Activated CD8-positive, alpha-beta T cell treated with anti-CD3 and anti-CD28 coated beads for 36 hours (primary cell): ENCODE results near the gene ADGRB3. TPM values are rescaled to one million over a fixed set of nuclear protein-coding genes. Genes with fewer than 3 reads are reported as not detected.

Experiments
- ATAC-seq: fragments of 200-7000 bp; cut with Tn5 transposase; one replicate; pipeline ENCODE4 v1.10.0; 2021; ENCODE audit warnings: mild to moderate bottlenecking, moderate library complexity
- CTCF ChIA-PET: fragments of 350-600 bp; sonication (Branson Sonifier 250); formaldehyde crosslinking; loops from one replicate; lab custom pipeline; 2021; ENCODE audit warnings: antibody characterized with exemption; lab: Charles Lee
- POLR2A ChIA-PET: fragments of 350-600 bp; sonication (Branson Sonifier 250); formaldehyde crosslinking; loops from one replicate; lab custom pipeline; 2021; ENCODE audit warnings: antibody characterized with exemption; lab: Charles Lee
- DNase-seq: peaks from one replicate; pipeline ENCODE4 v3.0.0-alpha.2; 2020
- H3K27ac Mint-ChIP-seq: one replicate; pipeline ENCODE4 v1.8.0; 2021; ENCODE audit warnings: mild to moderate bottlenecking, mixed read lengths
- H3K27me3 Mint-ChIP-seq: one replicate; pipeline ENCODE4 v1.8.0; 2021; ENCODE audit warnings: mixed read lengths
- H3K36me3 Mint-ChIP-seq: one replicate; pipeline ENCODE4 v1.8.0; 2021; ENCODE audit warnings: low read depth, mixed read lengths
- H3K4me1 Mint-ChIP-seq: one replicate; pipeline ENCODE4 v1.8.0; 2021; ENCODE audit warnings: low read depth, mixed read lengths
- H3K4me3 Mint-ChIP-seq: one replicate; pipeline ENCODE4 v1.8.0; 2021; ENCODE audit warnings: mild to moderate bottlenecking, moderate library complexity, mixed read lengths
- H3K9me3 Mint-ChIP-seq: one replicate; pipeline ENCODE4 v1.8.0; 2021; ENCODE audit warnings: mixed read lengths
- CTCF ChIP-seq: fragments of 200-600 bp; IDR thresholded peaks from one replicate; pipeline ENCODE4 v1.8.0; 2022; ENCODE audit warnings: antibody characterized with exemption, mild to moderate bottlenecking
- intact Hi-C: fragments of 100-400 bp; cut with micrococcal nuclease; formaldehyde crosslinking; loops from one replicate; pipeline ENCODE4 v1.10.0; 2022
- total RNA-seq, 2 experiments: library from RNA; stranded (reverse); gene quantifications; one replicate each; pipeline ENCODE4 v1.2.3, GENCODE V29; 2021

The ADGRB3 gene
- total RNA-seq, 2 experiments from 2014 or later, result not detected

- ATAC-seq (no peak), DNase-seq (no peak)
- Mint-ChIP-seq H3K4me1 (no peaks in the 10 kb centered on the region), H3K4me3 (no peak overlapping the region), H3K27ac (no peak overlapping the region), H3K9me3 (no peaks in the 10 kb centered on the region), H3K36me3 (no peaks in the 10 kb centered on the region), H3K27me3 (no peaks in the 10 kb centered on the region)
- TF ChIP-seq CTCF, result no peak
- ChIA-PET POLR2A (no interaction called here), CTCF (interaction anchor here (0.8 to 1.1 kb wide), 2 partner anchors 9 to 71 kb away, joined by 3 read pairs; no protein-coding TSS in a partner anchor)
- intact Hi-C loops, result no loop called here
Observed at GRCh38 chr6:68951270-68951669, 316.2 kb downstream of the ADGRB3 start.

- ChIA-PET POLR2A (no interaction called here), CTCF (no interaction called here)
- Mint-ChIP-seq H3K27ac (no peak overlapping the region), H3K4me3 (no peak overlapping the region), H3K27me3 (no peaks in the 10 kb centered on the region), H3K9me3 (no peaks in the 10 kb centered on the region), H3K4me1 (no peaks in the 10 kb centered on the region), H3K36me3 (no peaks in the 10 kb centered on the region)
- ATAC-seq (no peak), DNase-seq (no peak)
- TF ChIP-seq CTCF, result no peak
- intact Hi-C loops, result no loop called here
Observed at GRCh38 chr6:68958327-68958726, 323.2 kb downstream of the ADGRB3 start.

DNA sequence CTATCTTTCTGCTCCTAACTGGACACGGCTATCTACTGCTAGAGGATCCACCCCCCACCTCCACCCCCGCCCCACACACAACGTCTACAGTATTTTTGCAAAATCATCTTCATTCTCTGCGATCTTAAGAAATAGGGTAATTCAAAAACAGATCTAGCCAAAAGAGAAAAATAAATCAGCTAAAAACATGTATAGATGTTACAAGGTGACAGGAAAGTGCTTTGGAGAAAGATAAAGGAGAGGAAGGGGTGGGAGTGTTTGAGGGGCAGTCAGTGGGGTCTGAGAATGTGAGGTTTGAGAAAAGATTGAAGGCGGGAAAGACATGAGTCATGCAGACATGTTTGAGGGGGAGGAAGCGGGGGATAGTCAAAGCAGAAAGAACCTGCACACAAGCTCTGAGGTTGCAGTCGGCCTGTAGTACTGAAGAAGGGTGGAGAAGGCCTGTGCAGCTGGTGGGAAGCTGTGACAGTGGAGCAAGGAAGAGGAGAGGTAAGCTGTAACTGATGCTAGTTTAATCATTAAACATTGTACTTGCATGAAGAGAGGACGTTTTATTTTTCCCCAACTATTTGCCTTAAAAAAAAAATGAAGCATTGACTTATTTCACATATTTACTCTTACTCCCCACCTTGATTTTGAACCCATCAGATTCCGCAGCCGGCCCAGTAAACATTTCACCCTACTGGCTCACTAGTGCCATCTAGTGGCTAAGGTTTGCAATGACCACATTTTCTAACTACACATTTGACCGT lies 332.6 kb downstream of the ADGRB3 start:
- Mint-ChIP-seq H3K27ac (no peak overlapping the region), H3K27me3 (no peaks in the 10 kb centered on the region), H3K4me3 (no peak overlapping the region), H3K4me1 (peaks cover 4% of the 10 kb centered on the region), H3K36me3 (no peaks in the 10 kb centered on the region), H3K9me3 (no peaks in the 10 kb centered on the region)
- peak; percentile 65 for DNase-seq
- peak; percentile 75 for ATAC-seq
- intact Hi-C loops, result loop anchor here (5.0 kb wide), 1 partner anchor 330 kb away; the partner anchor contains the start of gene ADGRB3
- TF ChIP-seq CTCF, result peak; percentile 89
- POLR2A ChIA-PET, result no interaction called here
- CTCF ChIA-PET, result interaction anchor here (0.7 to 1.8 kb wide), 8 partner anchors 8 to 333 kb away, joined by 3 to 5 read pairs (median 3); partner anchors contain the start of gene ADGRB3

- intact Hi-C loops, result loop anchor here (5.0 kb wide), 1 partner anchor 331 kb away; the partner anchor contains the start of gene ADGRB3
- ChIA-PET CTCF (interaction anchor here (1.1 to 1.5 kb wide), 3 partner anchors 13 to 329 kb away, joined by 3 read pairs; no protein-coding TSS in a partner anchor), POLR2A (no interaction called here)
- H3K36me3 Mint-ChIP-seq, result no peaks in the 10 kb centered on the region
- peak; percentile 49 for TF ChIP-seq CTCF
- H3K4me3 Mint-ChIP-seq, result no peak overlapping the region
- H3K27me3 Mint-ChIP-seq, result no peaks in the 10 kb centered on the region
- no peaks in the 10 kb centered on the region for H3K9me3 Mint-ChIP-seq
- H3K27ac Mint-ChIP-seq, result no peak overlapping the region
- no peak for DNase-seq
- peaks cover 4% of the 10 kb centered on the region for H3K4me1 Mint-ChIP-seq
- ATAC-seq, result no peak
Observed at GRCh38 chr6:68968301-68968649, 333.2 kb downstream of the ADGRB3 start.

- H3K27me3 Mint-ChIP-seq, result no peaks in the 10 kb centered on the region
- H3K9me3 Mint-ChIP-seq, result no peaks in the 10 kb centered on the region
- H3K36me3 Mint-ChIP-seq, result no peaks in the 10 kb centered on the region
- ChIA-PET POLR2A (no interaction called here), CTCF (no interaction called here)
- DNase-seq (no peak), ATAC-seq (no peak)
- intact Hi-C loops, result no loop called here
- no peak for TF ChIP-seq CTCF
- no peak overlapping the region for H3K4me3 Mint-ChIP-seq
- no peak overlapping the region for H3K27ac Mint-ChIP-seq
- no peaks in the 10 kb centered on the region for H3K4me1 Mint-ChIP-seq
Observed at GRCh38 chr6:68973066-68973465, 338.0 kb downstream of the ADGRB3 start.
